Stimulated activated CD8-positive, alpha-beta memory T cell treated with anti-CD3 and anti-CD28 coated beads, Interleukin-15, amount 100 ng/mL, for 48 hours (primary cell): ENCODE measurements around the gene ORAI3.

ENCODE experiments used
- DNase-seq, 2 donors: peaks; one replicate each; pipeline ENCODE4 v3.0.0-alpha.2; 2020; ENCODE audit warnings: low read depth in 2 of 2

The ORAI3 gene

DNA sequence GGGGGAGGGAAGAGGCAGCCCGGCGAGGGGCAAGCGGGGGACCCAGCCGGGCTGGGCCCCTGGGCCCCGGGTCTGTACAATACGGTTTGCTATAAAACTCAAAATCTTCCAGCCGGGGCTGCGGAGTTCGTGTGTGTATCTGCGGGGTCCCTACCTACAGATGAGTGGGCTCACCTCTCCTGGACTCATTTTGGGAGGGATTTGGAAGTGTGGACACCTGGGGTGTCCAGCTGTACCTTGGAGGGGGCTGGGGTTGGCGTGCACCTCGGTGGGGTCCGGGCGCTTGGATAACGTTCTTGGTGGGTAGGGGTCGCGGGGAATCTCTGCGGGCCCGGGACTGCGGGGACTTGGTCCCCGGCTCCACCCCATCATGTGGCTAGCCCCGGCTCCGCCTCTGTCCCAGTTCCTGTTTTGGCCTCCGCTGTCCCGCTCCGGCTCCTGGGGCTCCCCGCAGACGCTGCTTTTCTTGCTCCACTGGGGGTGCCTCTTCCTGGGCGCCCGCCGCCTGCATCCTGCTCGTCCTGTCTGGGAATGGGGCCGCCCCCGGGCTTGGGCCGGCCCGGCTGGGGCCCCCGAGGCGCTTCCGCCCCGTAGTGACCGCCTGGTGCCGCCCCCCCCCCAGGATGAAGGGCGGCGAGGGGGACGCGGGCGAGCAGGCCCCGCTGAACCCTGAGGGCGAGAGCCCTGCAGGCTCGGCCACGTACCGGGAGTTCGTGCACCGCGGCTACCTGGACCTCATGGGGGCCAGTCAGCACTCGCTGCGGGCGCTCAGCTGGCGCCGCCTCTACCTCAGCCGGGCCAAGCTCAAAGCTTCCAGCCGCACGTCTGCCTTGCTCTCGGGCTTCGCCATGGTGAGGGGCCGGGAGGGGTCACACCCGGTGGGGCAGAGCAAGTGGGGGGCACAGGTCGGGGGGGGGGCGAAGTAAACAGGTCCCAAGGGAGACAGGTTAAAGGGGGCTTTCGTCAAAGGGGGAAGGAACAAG, at the start of gene ORAI3:
Gene ORAI3 (plus strand): TSS at position 402 of the 983 bp plus-strand sequence. CDS start 222 bp downstream, at position 624.
- no peak for DNase-seq

DNA sequence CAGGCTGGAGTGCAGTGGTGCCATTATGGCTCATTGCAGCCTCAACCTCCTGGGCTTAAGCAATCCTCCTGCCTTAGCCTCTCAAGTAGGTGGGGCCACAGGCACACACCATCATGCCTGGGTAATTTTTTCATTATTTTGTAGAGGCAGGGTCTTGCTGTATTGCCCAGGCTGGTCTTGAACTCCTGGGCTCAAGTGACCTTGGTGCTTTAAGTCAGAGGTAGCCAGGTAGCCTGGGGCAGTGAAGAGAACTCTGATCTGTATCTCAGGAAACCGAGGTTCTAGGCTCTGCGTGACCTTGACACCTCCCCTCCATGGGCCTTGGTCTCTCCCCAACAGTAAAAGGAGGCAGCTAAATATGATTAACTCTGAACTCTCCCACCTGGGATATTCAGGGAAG, 49.1 kb upstream of the ORAI3 start:
- DNase-seq, result no peak

DNA sequence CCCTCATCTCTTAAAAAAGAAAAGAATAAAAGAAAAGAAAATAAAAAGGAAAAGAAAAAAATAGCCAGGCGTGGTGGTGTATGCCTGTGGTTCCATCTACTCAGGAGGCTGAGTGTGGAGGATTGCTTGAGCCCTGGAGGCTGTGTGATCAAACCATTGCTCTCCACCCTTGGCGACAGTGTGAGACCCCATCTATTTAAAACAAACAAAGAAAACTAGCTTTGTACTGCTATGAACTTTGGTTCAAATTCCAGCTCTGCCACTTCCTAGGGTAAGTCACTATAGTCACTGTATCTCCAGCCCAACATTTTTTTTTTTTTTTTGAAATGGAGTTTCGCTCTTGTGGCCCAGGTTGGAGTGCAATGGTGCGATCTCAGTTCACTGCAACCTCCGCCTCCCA, 48.3 kb upstream of the ORAI3 start:
- no peak for DNase-seq

DNA sequence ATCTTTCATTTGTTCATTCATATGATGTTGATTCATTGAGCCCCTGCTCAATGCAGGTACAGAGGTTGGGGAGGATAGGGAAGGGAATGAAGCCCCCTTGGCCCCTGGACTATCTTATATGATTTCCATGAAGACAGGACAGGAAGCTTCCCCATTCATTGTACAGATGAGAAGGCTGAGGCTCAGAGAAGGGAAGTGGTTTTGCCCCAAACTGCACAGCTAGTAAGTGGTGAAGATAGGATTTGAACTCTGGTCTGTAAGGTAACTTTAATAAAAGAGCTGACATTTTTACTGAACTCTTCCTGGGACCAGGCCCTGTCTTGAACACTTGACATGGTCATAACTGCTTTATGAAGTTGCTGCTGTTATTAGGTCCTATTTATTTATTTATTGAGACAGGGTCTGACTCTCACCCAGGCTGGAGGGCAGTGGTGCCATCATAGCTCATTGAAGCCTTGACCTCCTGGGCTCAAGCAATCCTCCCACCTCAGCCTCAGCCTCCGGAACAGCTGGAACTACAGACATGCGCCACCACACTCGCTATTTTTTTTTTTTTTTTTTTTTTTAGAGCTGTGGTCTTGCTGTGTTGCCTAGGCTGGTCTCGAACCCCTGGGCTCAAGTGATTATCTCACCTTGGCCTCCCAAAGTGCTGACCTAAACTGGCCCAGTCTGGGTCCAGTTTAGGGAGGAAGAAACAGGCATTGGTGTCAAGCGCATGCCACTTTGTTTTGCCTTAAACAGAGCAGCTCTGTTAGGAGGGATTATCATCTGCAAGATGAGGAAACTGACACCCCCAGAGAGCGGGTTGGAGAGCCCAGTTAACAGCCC, 47.5 kb upstream of the ORAI3 start:
- DNase-seq, result no peak

DNA sequence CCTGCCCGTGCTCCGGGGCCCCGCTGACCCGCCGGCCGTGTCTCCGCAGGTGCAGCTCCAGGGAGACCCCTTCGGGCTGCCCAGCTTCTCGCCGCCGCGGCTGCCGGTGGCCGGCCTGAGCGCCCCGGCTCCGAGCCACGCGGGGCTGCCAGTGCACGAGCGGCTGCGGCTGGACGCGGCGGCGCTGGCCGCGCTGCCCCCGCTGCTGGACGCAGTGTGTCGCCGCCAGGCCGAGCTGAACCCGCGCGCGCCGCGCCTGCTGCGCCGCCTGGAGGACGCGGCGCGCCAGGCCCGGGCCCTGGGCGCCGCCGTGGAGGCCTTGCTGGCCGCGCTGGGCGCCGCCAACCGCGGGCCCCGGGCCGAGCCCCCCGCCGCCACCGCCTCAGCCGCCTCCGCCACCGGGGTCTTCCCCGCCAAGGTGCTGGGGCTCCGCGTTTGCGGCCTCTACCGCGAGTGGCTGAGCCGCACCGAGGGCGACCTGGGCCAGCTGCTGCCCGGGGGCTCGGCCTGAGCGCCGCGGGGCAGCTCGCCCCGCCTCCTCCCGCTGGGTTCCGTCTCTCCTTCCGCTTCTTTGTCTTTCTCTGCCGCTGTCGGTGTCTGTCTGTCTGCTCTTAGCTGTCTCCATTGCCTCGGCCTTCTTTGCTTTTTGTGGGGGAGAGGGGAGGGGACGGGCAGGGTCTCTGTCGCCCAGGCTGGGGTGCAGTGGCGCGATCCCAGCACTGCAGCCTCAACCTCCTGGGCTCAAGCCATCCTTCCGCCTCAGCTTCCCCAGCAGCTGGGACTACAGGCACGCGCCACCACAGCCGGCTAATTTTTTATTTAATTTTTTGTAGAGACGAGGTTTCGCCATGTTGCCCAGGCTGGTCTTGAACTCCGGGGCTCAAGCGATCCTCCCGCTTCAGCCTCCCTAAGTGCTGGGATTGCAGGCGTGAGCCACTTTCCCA, 46.6 kb upstream of the ORAI3 start:
- peak in 1 of 2 donors; percentile 42 for DNase-seq

DNA sequence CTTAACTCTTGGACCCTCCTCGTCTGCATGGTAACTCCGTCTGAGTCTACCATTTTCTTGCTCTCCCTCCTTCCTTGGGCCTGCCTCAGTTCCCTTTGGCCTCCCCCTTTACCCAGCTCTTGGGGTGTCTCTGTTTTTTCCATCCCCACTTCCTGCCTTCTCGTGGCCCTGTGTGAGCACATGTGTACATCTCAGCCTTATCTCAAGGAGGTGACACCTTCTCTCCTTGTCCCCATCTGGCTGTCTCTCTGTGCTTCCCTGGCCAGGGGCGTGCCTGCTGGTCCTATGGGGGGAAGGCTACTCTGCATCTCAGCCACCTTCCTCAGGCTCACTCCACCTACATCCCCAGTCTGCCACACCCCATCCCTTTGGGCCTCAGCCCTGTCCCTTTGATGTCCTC, 45.9 kb upstream of the ORAI3 start:
- DNase-seq, result no peak

DNA sequence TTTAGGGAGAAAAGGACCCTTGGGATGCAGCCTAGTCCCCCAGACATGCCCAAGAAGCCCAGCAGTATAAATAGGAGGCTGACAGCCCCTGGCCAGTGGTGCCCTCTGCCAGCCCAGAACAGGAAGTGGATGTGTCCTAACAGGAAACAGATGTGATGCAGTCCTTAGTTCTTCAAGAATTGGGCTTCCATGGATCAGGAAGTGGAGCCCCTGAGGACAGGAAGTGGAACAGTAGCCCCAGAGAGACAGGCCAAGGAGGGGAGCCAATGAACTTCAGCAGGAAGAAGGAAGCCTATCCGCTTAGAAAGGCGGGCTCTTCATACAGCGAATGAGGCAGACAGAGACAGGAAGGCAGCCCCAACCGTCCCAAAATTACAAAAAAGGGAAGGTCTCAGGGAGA, 45.3 kb upstream of the ORAI3 start:
- no peak for DNase-seq

DNA sequence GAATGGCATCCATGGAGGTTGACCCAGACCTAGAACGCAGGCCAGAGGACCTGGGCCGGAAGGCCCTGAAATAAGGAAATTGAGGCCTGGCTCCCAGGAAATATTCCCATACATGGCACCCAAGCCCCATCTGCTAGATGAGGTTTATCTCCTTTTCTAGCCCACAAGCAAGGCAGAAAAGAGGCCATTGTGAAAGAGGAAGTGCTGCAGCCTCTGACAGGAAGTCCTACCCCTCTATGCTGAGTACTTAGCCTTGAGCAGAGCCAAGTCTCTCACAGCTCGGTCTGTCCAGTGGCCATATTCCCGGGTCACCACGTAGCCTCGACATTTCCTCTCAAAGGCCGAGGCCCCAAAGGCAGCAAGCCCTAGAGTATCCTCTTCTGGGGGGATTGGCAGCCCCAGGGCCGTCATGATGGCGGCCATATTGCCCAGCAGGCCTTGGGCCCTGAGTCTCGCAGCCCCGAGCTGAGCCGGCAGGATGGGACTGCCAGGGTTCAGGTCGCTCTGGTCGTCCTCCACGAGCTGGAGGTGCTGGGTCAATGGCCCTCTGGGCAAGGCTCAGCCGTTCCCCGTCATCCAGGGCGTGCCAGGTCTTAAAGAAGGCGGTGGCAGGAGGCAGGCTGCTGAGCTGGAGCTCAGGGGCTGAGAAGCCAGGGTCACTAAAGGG, 44.6 kb upstream of the ORAI3 start:
- no peak for DNase-seq

DNA sequence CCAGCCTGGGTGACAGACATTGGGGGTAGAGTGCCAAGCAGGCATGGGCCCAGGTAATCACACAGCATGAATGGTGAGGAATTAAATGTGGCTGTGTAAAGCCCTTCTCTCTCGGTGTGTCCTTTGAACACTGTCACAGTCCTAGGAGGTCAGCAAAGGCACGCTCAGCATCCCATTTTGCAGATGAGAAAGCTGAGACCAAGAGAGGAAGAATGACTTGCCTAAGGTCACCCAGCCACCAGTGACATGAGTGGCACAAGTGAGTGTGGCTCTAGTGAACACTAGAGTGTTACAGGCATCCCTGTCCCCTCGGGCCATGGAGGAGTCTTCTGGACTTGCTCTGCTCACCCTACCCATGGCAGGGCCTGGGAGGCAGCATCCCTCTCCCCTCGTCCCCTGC, 41.8 kb upstream of the ORAI3 start:
- DNase-seq, result no peak

DNA sequence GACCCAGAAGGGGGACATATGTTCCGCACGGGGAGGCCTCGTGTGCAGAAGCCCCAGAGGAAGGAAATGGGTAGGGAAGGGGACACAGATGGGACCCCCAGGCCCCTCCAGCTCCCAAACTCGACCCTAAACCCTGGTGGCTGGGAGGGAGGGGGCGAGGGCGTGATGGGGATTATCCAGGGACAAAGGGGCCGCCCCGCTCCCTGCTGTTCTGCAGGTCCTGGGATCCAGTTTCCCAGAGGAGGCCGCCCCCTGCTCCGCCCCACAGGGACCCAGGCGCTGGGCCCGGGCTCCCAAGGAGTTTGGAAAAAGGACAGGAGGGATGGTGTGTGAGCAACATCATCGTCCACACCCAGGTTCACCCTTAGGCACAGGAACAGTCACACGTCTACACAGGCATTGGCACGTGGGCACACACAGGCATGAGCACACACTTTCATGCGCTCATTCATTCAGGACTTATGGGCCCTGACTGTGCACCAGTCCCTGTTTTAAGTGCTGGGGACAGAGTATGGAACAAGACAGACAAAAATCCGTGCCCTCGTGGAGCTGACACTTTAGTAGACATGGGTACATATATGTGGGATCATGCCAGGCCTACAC, 38.3 kb upstream of the ORAI3 start:
- no peak for DNase-seq

DNA sequence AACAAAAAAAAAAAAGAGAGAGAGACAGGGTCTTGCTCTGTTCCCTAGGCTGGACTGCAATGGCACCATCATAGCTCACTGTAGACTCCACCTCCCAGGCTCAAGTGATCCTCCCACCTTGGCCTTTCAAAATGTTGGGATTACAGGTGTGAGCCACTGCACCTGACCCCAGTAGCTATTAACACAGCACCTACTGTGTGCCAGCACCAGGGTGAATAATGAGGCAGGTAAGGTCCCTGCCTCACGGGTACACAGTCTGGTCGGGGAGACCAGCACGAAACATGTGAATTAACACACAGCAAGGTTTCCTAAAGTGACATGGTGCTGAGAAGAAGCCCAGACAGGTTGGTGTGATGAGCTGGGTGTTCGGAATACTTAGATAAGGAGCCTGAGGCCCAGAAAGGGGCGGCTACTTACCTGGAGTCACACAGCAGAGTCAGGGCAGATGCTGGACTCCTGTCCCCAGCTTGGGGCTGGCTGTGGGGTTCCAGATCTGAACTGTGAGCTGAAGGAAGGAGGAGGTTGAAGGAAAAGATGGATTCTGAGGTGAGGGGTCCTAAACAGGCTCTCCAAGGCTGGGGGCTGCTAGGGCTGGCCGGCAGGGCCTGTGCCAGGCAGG, 36.0 kb upstream of the ORAI3 start:
- DNase-seq, result no peak

DNA sequence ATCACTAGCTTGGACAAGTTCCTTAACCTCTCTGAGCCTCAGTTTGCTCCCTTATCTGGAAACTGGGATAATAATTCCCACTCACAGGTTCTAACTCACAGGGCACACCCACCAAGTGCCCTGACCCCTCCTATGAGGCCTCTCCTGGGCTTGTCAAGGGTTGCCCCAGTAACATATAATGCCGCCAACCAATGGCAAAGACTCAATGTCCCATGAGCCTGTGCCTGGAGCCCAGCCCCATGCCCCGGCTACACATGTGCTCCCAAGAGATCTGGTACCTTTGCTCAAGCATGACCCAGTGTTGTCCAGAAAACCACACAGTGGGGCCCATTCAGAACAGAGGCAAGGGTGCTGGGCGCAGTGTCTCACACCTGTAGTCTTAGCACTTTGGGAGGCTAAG, 34.0 kb upstream of the ORAI3 start:
- DNase-seq, result no peak

DNA sequence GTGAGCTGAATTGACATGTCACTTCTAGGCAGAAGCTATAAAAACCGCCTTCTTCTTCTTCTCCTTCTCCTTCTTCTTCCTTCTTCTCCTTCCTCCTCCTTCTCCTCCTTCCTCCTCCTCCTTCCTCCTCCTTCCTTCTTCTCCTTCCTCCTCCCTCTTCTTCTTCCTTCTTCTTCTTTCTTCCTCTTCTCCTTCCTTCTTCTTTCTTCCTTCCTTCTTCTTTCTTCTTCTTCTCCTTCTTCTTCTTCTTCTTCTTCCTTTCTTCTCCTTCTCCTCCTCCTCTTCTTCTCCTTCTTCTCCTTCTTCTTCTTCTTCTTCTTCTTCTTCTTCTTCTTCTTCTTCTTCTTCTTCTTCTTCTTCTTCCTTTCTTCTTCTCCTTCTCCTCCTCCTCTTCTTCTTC, 30.3 kb upstream of the ORAI3 start:
- DNase-seq, result no peak

DNA sequence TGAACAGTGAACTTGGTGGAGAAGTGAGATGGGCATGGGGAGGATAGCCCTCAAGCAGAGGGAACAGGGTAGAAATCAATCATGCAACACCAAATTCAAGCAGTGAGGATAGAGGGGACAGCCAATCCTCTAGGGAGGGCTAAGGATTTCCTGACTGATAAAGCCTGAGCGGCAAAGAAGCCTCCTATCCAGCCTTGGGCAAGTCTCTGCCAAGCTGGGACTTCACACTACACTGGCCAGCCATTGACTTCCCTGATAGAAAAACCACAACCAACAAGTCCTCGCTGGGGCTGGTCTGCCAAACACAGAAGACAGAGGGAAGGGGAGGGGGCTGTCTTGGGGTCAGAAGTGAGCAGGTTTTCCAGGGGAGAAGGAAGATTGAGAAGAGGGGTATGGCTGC, 28.0 kb upstream of the ORAI3 start:
- no peak for DNase-seq

DNA sequence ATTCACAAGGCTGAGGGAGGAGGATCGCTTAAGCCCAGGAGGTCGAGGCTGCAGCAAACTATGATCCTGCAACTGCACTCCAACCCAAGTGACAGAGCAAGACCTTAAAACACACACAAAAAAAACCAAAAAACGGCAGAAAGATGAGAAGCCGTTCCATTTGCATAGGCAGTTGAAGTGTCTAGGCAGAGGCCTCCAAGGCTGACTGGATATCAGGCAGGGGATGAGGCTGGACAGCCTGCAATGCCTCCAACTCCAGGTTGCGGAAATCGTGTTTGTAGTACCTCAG, 27.5 kb upstream of the ORAI3 start:
- DNase-seq, result no peak

DNA sequence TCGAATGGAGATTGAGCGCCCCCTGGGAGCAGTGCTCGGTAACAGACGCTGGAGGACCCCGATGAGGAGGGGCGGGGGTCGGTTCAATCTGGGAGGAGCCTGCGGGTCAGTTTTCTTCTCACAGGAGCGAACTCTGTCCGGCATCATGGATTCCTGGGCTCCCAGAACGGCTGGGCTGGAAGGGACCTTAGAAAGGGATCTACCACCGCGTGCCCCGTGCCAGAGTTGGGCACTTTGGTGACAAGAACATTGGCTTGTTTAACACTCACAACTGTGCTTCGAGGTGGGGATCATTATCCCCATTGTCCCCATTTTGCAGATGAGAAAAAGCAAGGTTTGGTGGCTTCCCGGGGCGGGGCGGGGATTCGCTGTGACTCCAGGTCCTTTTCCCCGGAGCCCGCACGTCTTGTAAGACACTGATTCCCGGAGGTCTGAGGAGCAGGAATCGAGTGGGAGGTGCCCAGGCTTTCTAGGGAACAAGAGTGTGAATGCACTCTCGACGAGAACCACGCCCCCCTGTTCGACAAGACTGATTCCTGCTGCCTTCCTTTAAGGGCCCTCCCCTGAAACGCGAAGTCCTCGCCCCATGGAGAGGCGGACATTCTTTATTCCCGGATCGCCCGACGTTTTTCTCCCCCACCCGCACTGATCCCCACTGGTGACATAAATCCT, 27.0 kb upstream of the ORAI3 start:
- DNase-seq, result peak; percentile 74 to 75

DNA sequence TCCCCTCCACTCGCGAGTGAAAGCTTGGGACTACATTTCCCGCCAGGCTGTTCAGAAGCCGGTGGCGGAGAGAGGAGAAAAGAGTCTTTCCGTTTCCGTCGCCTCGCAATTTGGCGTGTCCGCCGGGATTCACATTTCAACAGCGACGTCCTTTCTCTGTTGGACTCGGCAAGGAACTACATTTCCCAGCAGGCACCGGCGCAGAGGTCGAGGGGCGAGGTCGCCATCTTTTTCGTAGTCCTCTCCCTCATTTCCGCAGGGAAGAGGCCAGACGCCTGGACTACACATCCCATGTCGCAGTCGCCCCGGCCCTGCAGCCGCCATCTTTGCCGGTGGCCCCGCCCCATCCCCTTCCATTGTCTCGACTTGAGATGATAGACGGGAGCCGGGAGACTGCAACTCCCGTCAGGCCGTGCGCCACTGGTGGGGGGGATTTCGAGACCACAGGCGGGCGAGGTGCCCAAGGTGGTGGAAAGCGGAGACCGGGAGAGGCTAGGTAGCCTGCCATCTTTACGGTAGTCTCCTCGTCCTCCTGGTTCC, 26.4 kb upstream of the ORAI3 start:
- DNase-seq, result peak; percentile 100

DNA sequence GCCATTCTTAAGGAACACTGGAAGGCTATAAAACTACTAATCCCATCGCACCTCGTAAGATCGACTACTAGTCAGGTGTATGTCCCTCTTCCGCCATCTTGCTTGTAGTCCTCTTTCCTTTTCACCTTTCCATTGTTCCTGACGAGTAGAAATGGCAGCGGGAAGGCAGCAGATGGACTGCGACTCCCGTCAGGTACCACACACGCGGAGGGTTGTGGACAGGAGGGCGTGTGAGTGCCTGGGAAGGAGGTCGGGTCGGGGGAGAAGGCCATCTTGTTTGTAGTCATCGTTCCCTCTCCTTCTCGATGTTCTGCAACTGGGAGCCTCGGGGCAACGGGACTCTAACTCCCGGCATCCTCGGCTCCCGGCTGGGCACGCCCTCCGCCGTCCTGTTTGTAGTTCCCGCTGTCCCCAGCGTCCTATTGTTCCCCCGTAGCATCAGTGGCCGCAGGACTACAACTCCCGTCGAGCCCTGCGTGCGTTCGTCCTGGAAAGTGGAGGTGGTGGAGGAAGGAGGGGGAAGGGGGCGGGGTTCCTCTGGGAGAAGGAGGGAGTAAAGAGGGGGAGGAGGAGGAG, 25.8 kb upstream of the ORAI3 start:
- peak; percentile 96 for DNase-seq

DNA sequence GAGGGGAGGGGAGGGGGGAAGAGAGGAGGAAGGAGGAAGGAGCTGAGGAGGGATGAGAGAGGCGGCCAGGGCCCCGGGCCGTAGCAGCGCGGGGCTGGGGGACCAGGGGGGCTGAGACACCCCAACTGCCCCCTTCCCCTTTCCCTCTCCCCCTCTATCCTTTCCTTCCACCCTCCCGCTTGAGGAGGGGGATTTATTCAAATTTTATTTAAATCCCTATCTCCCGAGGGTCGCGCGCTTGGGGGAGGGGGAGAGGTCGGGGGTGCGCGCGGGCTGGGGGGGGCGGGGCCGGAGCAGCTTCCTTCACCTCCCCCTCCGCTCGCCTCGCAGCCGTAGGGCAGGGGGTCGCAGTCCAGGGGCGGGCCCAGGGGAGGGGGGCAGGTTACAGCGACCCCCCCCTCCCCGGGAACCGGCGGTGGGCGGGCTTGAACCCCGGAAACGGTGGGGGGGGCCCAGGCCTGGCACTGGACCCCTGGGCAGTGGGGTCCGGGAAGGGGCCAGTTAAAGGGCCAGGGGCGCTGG, 25.3 kb upstream of the ORAI3 start, which contains the start of gene FBXL19:
Gene FBXL19 (plus strand): TSS at position 19 of the 522 bp plus-strand sequence. CDS start 2,183 bp downstream, outside the sequence.
- DNase-seq, result no peak
